ENCODE measurements around the gene VWC2.
"Not testable (repeated sequence)": the region's sequence is repeated elsewhere in the genome, so short reads cannot be mapped to it uniquely, and the experiment has no call there.

Gene VWC2

GRCh38 chr7:49848211-49848841 lies 74.9 kb downstream of the VWC2 start:
- no peak for TF ChIP-seq CTCF (IDR thresholded peaks at IDR 0.05)
- H3K4me2 ChIP-seq (ENCODE audit: low read length), result no peak overlapping the region
- H3K36me3 ChIP-seq (ENCODE audit: control insufficient read depth, insufficient read depth, low read length), result no peaks in the 10 kb centered on the region
- no peaks in the 10 kb centered on the region for H3K9me3 ChIP-seq (ENCODE audit: control insufficient read depth, low read length)
- no peaks in the 10 kb centered on the region for H3K4me1 ChIP-seq
- H3K4me3 ChIP-seq (ENCODE audit: low read depth, low read length), result no peak overlapping the region
- no peak overlapping the region for H3K9ac ChIP-seq
- H3K79me2 ChIP-seq, result no peaks in the 10 kb centered on the region
- H3K27ac ChIP-seq, result no peak overlapping the region
- H2AFZ ChIP-seq, result no peak overlapping the region
- no peaks in the 10 kb centered on the region for H3K27me3 ChIP-seq (ENCODE audit: control insufficient read depth, insufficient read depth, low read length)

- Histone ChIP-seq H2AFZ (no peak overlapping the region), H3K9me3 (ENCODE audit: control insufficient read depth, low read length) (no peaks in the 10 kb centered on the region), H3K4me2 (ENCODE audit: low read length) (no peak overlapping the region), H3K27me3 (ENCODE audit: control insufficient read depth, insufficient read depth, low read length) (no peaks in the 10 kb centered on the region), H3K36me3 (ENCODE audit: control insufficient read depth, insufficient read depth, low read length) (no peaks in the 10 kb centered on the region), H3K27ac (no peak overlapping the region), H3K9ac (no peak overlapping the region), H3K4me3 (ENCODE audit: low read depth, low read length) (no peak overlapping the region), H3K79me2 (no peaks in the 10 kb centered on the region), H3K4me1 (no peaks in the 10 kb centered on the region)
- TF ChIP-seq CTCF (IDR thresholded peaks at IDR 0.05), result no peak
These were observed 77.6 kb downstream of the VWC2 start for GRCh38 chr7:49850921-49851613.

- H3K4me1 ChIP-seq; H3K27ac ChIP-seq; H3K36me3 ChIP-seq (ENCODE audit: control insufficient read depth, insufficient read depth, low read length); H3K9ac ChIP-seq; H3K79me2 ChIP-seq; H3K4me3 ChIP-seq (ENCODE audit: low read depth, low read length); H3K27me3 ChIP-seq (ENCODE audit: control insufficient read depth, insufficient read depth, low read length); H2AFZ ChIP-seq; H3K4me2 ChIP-seq (ENCODE audit: low read length); H3K9me3 ChIP-seq (ENCODE audit: control insufficient read depth, low read length): not testable (repeated sequence)
These were observed 78.1 kb downstream of the VWC2 start for GRCh38 chr7:49851614-49851934.

- H3K27ac ChIP-seq, result no peak overlapping the region
- peak; percentile 67 for TF ChIP-seq CTCF (IDR thresholded peaks at IDR 0.05)
- no peak overlapping the region for H3K4me3 ChIP-seq (ENCODE audit: low read depth, low read length)
- H3K9me3 ChIP-seq (ENCODE audit: control insufficient read depth, low read length), result no peaks in the 10 kb centered on the region
- H3K27me3 ChIP-seq (ENCODE audit: control insufficient read depth, insufficient read depth, low read length), result no peaks in the 10 kb centered on the region
- no peaks in the 10 kb centered on the region for H3K4me1 ChIP-seq
- no peak overlapping the region for H3K9ac ChIP-seq
- H3K36me3 ChIP-seq (ENCODE audit: control insufficient read depth, insufficient read depth, low read length), result no peaks in the 10 kb centered on the region
- no peaks in the 10 kb centered on the region for H3K79me2 ChIP-seq
- H2AFZ ChIP-seq, result no peak overlapping the region
- no peak overlapping the region for H3K4me2 ChIP-seq (ENCODE audit: low read length)
These were observed 79.4 kb downstream of the VWC2 start for GRCh38 chr7:49852619-49853462.

- no peak overlapping the region for H3K4me3 ChIP-seq (ENCODE audit: low read depth, low read length)
- no peaks in the 10 kb centered on the region for H3K36me3 ChIP-seq (ENCODE audit: control insufficient read depth, insufficient read depth, low read length)
- H3K9me3 ChIP-seq (ENCODE audit: control insufficient read depth, low read length), result no peaks in the 10 kb centered on the region
- H3K4me2 ChIP-seq (ENCODE audit: low read length), result no peak overlapping the region
- no peak overlapping the region for H2AFZ ChIP-seq
- no peaks in the 10 kb centered on the region for H3K79me2 ChIP-seq
- no peaks in the 10 kb centered on the region for H3K27me3 ChIP-seq (ENCODE audit: control insufficient read depth, insufficient read depth, low read length)
- TF ChIP-seq CTCF (IDR thresholded peaks at IDR 0.05), result no peak
- H3K4me1 ChIP-seq, result no peaks in the 10 kb centered on the region
- H3K9ac ChIP-seq, result no peak overlapping the region
- H3K27ac ChIP-seq, result no peak overlapping the region
These were observed 82.0 kb downstream of the VWC2 start for GRCh38 chr7:49855281-49855980.
